Measurements from ENCODE around the gene ABCD1.
"Not testable (repeated sequence)": the region's sequence is repeated elsewhere in the genome, so short reads cannot be mapped to it uniquely, and the experiment has no call there.

ABCD1 gene

DNA sequence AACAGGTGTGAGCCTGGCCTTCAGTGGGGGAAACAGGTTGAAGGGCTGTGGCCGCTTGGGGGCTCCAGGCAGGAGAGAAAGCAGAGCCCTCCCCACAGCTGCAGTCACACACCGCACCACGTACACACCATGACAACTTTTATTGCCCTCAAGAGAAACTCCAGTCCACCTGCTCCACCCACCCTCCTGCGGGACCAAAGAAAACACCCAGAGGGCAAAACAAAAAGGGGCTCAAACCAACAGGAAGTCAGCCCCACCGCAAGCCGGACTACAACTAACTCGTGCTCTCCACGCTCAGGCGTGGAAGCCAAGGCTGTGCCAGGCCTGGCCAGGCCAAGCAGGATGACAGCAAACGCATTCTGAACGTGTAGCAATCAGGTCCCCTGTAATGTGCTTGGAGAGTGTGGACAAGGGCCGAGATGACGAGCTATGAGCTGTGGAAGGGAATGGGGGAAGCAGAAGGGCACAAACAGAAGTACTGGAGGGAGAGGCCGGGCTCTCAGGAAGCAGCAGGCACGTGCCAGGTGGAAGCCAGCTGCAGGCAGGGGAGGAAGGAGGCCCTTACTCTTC, 24.2 kb upstream of the ABCD1 start:
- no peak overlapping the region for H3K9ac ChIP-seq
- H3K27ac ChIP-seq, result peak overlapping the region; percentile 46
- H3K4me3 ChIP-seq, result no peak overlapping the region
- H3K27me3 ChIP-seq, result peaks cover 91% of the 10 kb centered on the region
- H3K9me3 ChIP-seq, result no peaks in the 10 kb centered on the region
- peaks cover 100% of the 10 kb centered on the region for H4K20me1 ChIP-seq
- no peak for TF ChIP-seq Cebpa-rat (IDR thresholded peaks at IDR 0.05)
- H3K36me3 ChIP-seq, result peaks cover 90% of the 10 kb centered on the region
- peak overlapping the region; percentile 55 for H3K4me2 ChIP-seq
- peaks cover 19% of the 10 kb centered on the region for H3K4me1 ChIP-seq

DNA sequence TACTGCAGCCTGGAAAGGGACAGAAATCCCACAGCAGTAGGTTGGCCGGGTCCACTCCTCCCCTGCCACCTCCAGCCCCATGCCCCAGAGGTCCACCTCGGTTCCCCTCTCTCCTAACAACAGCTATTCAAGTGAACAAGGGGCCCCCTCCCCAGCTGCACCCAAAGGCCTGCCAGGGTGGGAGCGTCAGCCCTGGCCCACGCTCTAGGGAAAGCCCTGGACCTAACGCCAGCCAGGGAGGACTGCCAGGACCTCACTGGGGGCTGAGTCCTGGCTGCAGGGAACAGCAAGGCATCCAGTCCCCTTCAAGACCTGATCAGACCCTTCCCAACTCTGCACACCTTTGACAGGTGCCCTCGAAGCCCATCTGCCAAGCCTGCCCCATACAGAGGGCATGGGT, 23.7 kb upstream of the ABCD1 start:
- peak overlapping the region; percentile 55 for H3K4me2 ChIP-seq
- H3K9ac ChIP-seq, result no peak overlapping the region
- peak overlapping the region; percentile 46 for H3K27ac ChIP-seq
- peaks cover 94% of the 10 kb centered on the region for H3K27me3 ChIP-seq
- no peak for TF ChIP-seq Cebpa-rat (IDR thresholded peaks at IDR 0.05)
- peaks cover 19% of the 10 kb centered on the region for H3K4me1 ChIP-seq
- H3K4me3 ChIP-seq, result no peak overlapping the region
- no peaks in the 10 kb centered on the region for H3K9me3 ChIP-seq
- H3K36me3 ChIP-seq, result peaks cover 92% of the 10 kb centered on the region
- H4K20me1 ChIP-seq, result peaks cover 100% of the 10 kb centered on the region

DNA sequence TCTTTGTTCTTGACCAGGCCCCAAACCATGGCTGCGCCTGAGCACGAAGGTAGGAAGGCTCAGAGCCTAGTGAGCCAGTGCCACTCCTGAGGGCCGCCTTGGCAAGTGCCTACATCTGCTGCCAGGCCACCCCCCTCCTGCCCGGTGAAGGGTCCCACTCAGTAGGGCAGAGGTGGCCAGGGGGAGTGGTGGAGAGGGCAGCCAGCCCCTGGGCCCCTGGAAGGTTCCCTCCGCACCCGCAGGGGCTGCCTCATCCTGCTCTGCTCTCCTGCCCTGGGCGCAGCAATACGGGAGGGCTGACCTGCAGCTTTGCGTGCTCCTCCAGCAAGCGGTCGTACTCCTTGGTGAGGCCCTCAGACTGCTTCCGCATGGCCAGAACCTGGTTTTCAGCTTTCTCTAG, 22.9 kb upstream of the ABCD1 start:
- Histone ChIP-seq H3K9me3 (no peaks in the 10 kb centered on the region), H3K27ac (no peak overlapping the region), H3K9ac (no peak overlapping the region), H3K27me3 (peaks cover 94% of the 10 kb centered on the region), H3K4me2 (no peak overlapping the region), H3K4me3 (no peak overlapping the region), H3K36me3 (peaks cover 89% of the 10 kb centered on the region), H4K20me1 (peaks cover 100% of the 10 kb centered on the region), H3K4me1 (peaks cover 19% of the 10 kb centered on the region)
- TF ChIP-seq Cebpa-rat (IDR thresholded peaks at IDR 0.05), result no peak

DNA sequence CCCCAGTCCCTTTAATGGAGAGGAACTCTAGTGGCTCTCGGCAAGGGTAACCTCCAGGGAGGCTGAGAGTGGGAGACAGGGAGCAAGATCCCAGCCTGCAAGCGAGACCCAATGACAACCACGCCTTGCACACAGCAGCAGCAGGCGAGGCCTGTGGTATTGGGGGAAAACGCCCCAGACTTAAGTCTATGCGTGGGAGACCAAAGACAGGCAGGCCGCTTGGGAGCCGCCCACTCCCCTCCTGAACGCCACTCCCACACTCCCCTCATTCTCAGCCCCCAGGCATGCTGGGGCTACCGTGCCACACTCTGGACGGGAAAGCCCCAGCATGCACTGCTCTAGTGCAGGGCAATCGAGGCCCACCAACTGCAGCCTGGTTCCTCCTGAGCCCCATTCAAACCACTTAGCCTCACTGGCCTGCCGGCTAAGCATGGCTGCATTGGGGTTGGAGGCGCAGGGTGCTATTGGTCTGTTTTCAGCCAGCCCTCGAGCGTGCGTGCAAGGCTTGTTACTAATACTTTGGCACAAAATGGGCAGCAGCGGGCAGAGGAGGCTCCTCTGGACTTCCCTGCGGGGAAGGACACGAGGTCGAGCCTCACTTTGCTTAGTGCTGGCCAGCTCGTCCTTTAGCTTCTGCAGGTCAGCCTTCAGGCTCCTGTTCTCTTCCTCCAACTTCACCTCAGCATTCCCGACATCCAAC, 22.2 kb upstream of the ABCD1 start:
- TF ChIP-seq Cebpa-rat (IDR thresholded peaks at IDR 0.05), result no peak
- H3K36me3 ChIP-seq, result peaks cover 88% of the 10 kb centered on the region
- H3K9me3 ChIP-seq, result no peaks in the 10 kb centered on the region
- H3K27ac ChIP-seq, result no peak overlapping the region
- H3K4me2 ChIP-seq, result no peak overlapping the region
- no peak overlapping the region for H3K4me3 ChIP-seq
- peaks cover 19% of the 10 kb centered on the region for H3K4me1 ChIP-seq
- H4K20me1 ChIP-seq, result peaks cover 100% of the 10 kb centered on the region
- H3K27me3 ChIP-seq, result peaks cover 96% of the 10 kb centered on the region
- H3K9ac ChIP-seq, result no peak overlapping the region

DNA sequence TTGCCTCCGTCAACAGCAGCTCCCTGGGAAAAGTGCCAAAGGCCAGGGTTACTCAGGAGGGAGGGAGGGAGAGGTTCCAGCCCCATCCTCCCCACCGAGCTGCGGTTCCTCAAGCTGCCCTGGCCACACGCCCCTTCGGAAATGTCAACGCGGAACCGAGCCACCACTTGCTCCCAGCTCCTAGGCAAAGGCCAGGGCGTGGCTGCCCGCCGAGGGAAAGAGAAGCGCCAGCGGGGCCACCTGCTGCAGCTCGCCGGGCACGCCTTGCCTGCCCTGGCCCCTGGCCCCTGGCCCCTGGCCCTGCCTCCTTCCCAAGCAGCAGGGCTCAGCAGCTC, 21.7 kb upstream of the ABCD1 start:
- TF ChIP-seq Cebpa-rat (IDR thresholded peaks at IDR 0.05), result no peak
- Histone ChIP-seq H3K27ac (no peak overlapping the region), H4K20me1 (peaks cover 100% of the 10 kb centered on the region), H3K9me3 (no peaks in the 10 kb centered on the region), H3K4me3 (no peak overlapping the region), H3K27me3 (peaks cover 98% of the 10 kb centered on the region), H3K4me2 (no peak overlapping the region), H3K36me3 (peaks cover 89% of the 10 kb centered on the region), H3K4me1 (peaks cover 19% of the 10 kb centered on the region), H3K9ac (no peak overlapping the region)

DNA sequence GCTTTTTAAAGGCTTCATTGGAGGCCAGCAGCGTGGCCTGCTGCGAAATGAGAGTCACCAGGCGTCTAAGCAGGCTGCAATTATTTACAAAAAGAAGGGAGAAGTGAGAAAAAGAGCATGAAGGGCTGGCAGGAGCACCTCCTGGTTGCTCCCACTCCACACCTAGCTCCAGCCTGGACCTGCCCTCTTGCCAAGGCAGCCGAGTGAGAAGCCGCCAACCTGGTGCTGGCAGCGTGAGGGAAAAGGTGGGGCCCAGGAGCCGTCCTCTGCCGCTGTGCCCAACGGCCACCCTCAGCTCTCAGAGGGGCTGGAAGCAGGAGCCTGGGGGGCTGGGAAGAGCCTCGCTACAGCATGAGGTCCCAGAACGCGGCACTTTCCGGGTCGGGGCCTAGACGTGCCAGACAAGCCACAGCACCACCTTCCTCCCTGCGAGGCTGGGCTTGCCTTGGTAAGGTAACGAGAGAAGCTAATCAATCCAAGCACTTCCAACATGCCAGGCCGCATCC, 20.6 kb upstream of the ABCD1 start:
- Histone ChIP-seq H3K4me3 (no peak overlapping the region), H3K4me2 (no peak overlapping the region), H3K4me1 (peaks cover 25% of the 10 kb centered on the region), H4K20me1 (peaks cover 100% of the 10 kb centered on the region), H3K27ac (no peak overlapping the region), H3K36me3 (peaks cover 79% of the 10 kb centered on the region), H3K9ac (no peak overlapping the region), H3K27me3 (peaks cover 98% of the 10 kb centered on the region), H3K9me3 (no peaks in the 10 kb centered on the region)
- no peak for TF ChIP-seq Cebpa-rat (IDR thresholded peaks at IDR 0.05)

DNA sequence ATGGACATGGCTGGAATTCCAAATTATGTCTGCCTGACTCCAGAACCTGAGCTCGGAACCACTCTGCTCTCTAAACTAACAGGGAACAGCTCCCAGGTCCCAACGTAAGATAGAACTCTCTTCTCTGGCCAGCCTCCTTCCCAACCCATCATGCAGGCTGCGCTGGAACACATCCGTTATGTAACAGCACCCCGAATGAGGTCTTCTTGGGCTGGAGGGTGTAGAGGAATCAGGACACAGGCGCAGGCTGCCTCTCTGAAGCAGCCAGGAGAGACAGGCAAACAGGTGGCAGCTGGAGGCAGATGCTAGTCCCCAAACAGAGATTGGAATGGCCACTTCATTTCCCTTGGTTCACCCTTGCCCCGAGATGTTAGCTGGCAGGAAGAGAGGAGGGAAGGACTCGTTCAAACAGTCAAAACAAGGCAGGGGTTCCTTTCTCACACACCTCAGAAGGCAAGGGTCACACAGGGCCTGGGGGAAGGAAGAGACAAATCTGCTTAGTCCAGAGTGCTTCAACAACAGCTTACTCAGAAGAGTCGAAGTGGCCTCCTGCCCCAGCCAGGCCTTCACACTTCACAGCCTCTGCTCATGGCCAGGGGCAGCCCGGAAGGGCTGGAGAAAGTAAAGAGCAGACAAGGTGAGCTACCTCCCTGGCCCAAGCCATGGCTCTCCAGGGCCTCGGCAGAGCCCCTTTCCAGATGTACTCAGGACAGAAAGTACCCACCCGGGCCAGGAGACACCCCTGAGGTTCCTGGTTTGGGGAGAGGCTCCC, 19.8 kb upstream of the ABCD1 start:
- Histone ChIP-seq H4K20me1 (peaks cover 100% of the 10 kb centered on the region), H3K36me3 (peaks cover 78% of the 10 kb centered on the region), H3K4me1 (peaks cover 26% of the 10 kb centered on the region), H3K27me3 (peaks cover 98% of the 10 kb centered on the region)
- not testable (repeated sequence) for H3K27ac ChIP-seq, H3K9me3 ChIP-seq, H3K9ac ChIP-seq, H3K4me3 ChIP-seq, H3K4me2 ChIP-seq

DNA sequence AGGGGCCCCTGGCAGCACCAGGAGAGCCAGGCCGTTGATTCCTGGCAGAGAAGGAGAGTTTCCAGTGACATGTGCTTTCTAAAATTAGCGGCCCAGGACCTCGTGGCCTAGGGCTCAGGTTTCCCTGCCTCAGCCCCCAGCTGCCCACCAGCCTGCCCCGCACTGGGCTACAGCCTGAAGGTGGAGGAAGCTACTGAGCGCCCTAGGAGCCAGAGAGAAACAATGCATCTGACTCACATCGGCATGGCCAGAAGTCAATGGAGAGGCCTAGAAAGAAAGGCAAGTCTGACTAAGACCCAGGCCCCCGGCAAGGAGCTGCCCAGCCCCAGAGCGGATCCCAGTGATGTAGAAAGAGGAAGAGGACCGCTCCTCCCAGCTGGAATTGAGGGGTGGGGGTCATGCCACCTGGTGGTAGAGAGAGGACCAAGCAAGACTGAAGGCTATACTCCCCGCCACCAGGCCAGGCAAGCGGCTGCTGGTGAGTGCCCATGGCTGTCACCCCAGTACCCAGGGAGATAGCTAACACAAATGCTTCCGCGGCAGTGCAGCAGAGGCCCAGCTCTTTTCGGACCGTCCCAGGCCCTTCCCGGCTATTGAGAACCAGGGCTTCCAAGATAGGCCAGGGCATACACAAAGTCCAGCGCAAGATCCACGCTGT, 19.1 kb upstream of the ABCD1 start:
- not testable (repeated sequence) for H3K4me2 ChIP-seq, H3K27ac ChIP-seq, H3K9ac ChIP-seq, H3K9me3 ChIP-seq, H3K4me3 ChIP-seq
- peaks cover 21% of the 10 kb centered on the region for H3K4me1 ChIP-seq
- H3K36me3 ChIP-seq, result peaks cover 80% of the 10 kb centered on the region
- H3K27me3 ChIP-seq, result peaks cover 98% of the 10 kb centered on the region
- peaks cover 100% of the 10 kb centered on the region for H4K20me1 ChIP-seq

DNA sequence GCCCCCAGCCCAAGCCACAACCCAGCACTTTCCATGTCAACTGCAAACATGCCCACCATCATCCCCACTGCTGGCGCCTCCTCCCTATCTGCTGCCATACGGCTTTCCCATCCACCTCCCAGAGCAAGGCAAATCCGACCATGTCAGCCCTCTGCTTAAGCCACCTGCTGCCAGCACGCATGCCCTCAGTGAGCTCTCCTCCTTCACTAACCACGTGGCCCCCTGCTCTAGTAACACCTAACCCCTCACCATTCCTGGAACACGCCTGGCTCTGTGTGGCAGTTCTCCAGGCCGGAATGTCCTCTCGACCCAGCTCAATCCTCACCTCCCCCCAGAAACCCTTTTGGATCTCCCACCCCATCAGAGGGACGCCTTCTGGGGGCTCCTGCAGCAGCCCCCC, 17.9 kb upstream of the ABCD1 start:
- Histone ChIP-seq H3K27ac (no peak overlapping the region), H3K4me2 (no peak overlapping the region), H3K4me1 (peaks cover 8% of the 10 kb centered on the region), H3K9ac (no peak overlapping the region), H4K20me1 (peaks cover 100% of the 10 kb centered on the region), H3K27me3 (peaks cover 92% of the 10 kb centered on the region), H3K4me3 (no peak overlapping the region), H3K9me3 (no peaks in the 10 kb centered on the region), H3K36me3 (peaks cover 81% of the 10 kb centered on the region)
- no peak for TF ChIP-seq Cebpa-rat (IDR thresholded peaks at IDR 0.05)

DNA sequence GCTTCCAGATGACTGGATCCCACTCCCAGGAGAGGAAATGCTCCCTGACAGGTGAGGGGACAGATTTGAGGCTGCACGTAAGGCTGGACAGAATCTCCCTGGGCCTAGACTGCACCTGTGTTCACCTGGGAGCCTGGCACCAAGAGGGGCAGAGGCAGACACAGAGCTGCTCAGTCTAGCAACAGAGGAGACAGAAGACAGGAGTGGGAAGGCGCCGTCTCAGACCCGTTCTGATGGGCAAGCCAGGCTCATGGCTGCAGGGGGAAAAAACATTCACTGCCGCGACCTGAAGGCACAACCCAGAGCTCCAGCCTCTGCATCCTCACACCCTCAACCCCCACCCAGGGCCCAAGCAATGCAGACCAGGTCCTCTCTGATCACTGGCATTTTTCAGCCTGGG, 17.2 kb upstream of the ABCD1 start:
- Histone ChIP-seq H3K27ac (no peak overlapping the region), H3K4me1 (peaks cover 8% of the 10 kb centered on the region; the same call in 1 of the 2 replicates), H3K9ac (no peak overlapping the region), H3K9me3 (no peaks in the 10 kb centered on the region), H3K36me3 (peaks cover 82% of the 10 kb centered on the region), H4K20me1 (peaks cover 100% of the 10 kb centered on the region), H3K27me3 (peaks cover 86% of the 10 kb centered on the region), H3K4me2 (no peak overlapping the region), H3K4me3 (no peak overlapping the region)
- TF ChIP-seq Cebpa-rat (IDR thresholded peaks at IDR 0.05), result no peak

Measured in BLaER1 (cell line).